Endothelial cell (in vitro differentiated cells): ENCODE results near the gene TUBA4A. TPM values are rescaled to one million over a fixed set of nuclear protein-coding genes. Genes with fewer than 3 reads are reported as not detected.
"Not testable (repeated sequence)": the region's sequence is repeated elsewhere in the genome, so short reads cannot be mapped to it uniquely, and the experiment has no call there.

Experiments
- DNase-seq: peaks from one replicate; pipeline ENCODE4 v3.0.0; 2021; ENCODE audit warnings: low spot score
- H3K27ac Mint-ChIP-seq: one replicate; pipeline ENCODE4 v1.8.0; 2021; ENCODE audit warnings: mixed read lengths, inconsistent platforms; ENCODE audit not compliant: unreplicated experiment
- H3K27me3 Mint-ChIP-seq: one replicate; pipeline ENCODE4 v1.8.0; 2021; ENCODE audit warnings: mild to moderate bottlenecking, moderate library complexity, mixed read lengths, inconsistent platforms; ENCODE audit not compliant: unreplicated experiment
- H3K36me3 Mint-ChIP-seq: one replicate; pipeline ENCODE4 v1.8.0; 2021; ENCODE audit warnings: mild to moderate bottlenecking, low read depth, mixed read lengths, inconsistent platforms; ENCODE audit not compliant: unreplicated experiment
- H3K4me1 Mint-ChIP-seq: one replicate; pipeline ENCODE4 v1.8.0; 2021; ENCODE audit warnings: mild to moderate bottlenecking, mixed read lengths, inconsistent platforms; ENCODE audit not compliant: unreplicated experiment
- H3K4me3 Mint-ChIP-seq: one replicate; pipeline ENCODE4 v1.8.0; 2021; ENCODE audit warnings: mild to moderate bottlenecking, mixed read lengths, inconsistent platforms; ENCODE audit not compliant: unreplicated experiment
- H3K9me3 Mint-ChIP-seq: one replicate; pipeline ENCODE4 v1.8.0; 2021; ENCODE audit warnings: mixed read lengths, inconsistent platforms; ENCODE audit not compliant: unreplicated experiment
- microRNA-seq: library from miRNA; unstranded; fragments of <30 nt; microRNA quantifications from one replicate; pipeline ENCODE4, GENCODE V29; 2020; ENCODE audit not compliant: unreplicated experiment
- total RNA-seq: library from RNA; stranded (reverse); fragmentation: NEBNext Ultra II Directional; extraction: Animal tissue kit (Norgen Biotek cat#: 25700); gene quantifications from one replicate; pipeline ENCODE4 v1.2.1, GENCODE V29; 2021; ENCODE audit not compliant: unreplicated experiment
- TF ChIP-seq, protein P1 (sequence below): fragments of 200-600 bp; sonication (generic); IDR thresholded peaks from one replicate; pipeline ENCODE4 v1.5.0; 2021; ENCODE audit warnings: antibody characterized with exemption; ENCODE audit not compliant: unreplicated experiment

The TUBA4A gene
- total RNA-seq, 1 donor from 2014 or later: 18.7 TPM

DNA sequence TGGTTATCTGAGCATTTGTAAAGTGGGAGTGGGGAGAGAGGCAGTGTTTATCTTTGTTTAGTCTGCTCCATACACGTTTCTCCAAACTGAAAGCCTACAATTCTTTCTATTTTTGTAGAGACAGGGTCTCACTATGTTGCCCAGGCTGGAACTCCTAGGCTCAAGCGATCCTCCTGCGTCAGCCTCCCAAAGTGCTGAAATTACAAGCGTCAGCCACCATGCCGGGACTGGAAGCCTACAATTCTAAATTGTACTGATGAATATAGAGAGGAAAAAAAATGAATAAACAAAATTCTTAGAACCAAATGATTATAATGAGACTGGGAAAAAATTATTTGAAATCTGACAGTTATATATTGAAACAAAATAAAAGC is 48.6 kb downstream of the TUBA4A start:
- Mint-ChIP-seq H3K4me3 (no peak overlapping the region), H3K9me3 (no peaks in the 10 kb centered on the region), H3K27ac (no peak overlapping the region), H3K4me1 (peaks cover 17% of the 10 kb centered on the region), H3K27me3 (peaks cover 8% of the 10 kb centered on the region), H3K36me3 (peaks cover 14% of the 10 kb centered on the region)
- TF ChIP-seq, protein P1, sequence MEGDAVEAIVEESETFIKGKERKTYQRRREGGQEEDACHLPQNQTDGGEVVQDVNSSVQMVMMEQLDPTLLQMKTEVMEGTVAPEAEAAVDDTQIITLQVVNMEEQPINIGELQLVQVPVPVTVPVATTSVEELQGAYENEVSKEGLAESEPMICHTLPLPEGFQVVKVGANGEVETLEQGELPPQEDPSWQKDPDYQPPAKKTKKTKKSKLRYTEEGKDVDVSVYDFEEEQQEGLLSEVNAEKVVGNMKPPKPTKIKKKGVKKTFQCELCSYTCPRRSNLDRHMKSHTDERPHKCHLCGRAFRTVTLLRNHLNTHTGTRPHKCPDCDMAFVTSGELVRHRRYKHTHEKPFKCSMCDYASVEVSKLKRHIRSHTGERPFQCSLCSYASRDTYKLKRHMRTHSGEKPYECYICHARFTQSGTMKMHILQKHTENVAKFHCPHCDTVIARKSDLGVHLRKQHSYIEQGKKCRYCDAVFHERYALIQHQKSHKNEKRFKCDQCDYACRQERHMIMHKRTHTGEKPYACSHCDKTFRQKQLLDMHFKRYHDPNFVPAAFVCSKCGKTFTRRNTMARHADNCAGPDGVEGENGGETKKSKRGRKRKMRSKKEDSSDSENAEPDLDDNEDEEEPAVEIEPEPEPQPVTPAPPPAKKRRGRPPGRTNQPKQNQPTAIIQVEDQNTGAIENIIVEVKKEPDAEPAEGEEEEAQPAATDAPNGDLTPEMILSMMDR: no peak
- DNase-seq: no peak

DNA sequence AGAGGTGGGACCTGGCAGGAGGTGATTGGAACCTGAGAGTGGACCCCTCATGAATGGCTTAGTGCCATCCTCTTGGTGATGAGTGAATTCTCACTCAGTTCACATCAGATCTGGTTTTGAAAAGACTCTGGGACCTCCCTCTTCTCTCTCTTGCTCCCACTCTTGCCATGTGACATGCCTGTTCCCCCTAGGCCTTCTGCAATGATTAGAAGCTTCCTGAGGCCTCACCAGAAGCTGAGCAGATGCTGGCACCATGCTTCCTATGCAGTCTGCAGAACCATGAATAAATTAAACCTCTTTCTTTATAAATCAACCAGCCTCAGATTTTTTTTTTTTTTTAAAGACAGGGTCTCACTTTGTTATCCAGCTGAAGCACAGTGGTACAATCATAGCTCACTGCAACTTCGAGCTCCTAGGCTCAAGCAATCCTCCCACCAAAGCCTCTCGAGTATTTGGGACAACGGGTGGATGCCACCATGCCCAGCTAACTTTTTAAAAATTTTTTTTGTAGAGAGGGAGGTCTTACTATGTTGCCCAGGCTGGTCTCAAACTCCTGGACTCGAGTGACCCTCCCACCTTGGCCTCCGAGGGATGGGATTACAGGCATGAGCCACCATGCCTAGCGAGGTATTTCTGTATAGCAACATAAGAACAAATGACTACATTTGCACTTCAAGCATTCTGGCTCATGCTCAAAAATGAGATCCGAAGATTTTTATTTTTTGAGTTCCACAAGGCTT is 49.1 kb downstream of the TUBA4A start:
- H3K4me1 Mint-ChIP-seq: peaks cover 17% of the 10 kb centered on the region
- DNase-seq: no peak
- H3K27ac Mint-ChIP-seq: no peak overlapping the region
- H3K36me3 Mint-ChIP-seq: peaks cover 13% of the 10 kb centered on the region
- H3K27me3 Mint-ChIP-seq: peaks cover 8% of the 10 kb centered on the region
- TF ChIP-seq, protein P1: no peak
- no peaks in the 10 kb centered on the region for H3K9me3 Mint-ChIP-seq
- H3K4me3 Mint-ChIP-seq: no peak overlapping the region

DNA sequence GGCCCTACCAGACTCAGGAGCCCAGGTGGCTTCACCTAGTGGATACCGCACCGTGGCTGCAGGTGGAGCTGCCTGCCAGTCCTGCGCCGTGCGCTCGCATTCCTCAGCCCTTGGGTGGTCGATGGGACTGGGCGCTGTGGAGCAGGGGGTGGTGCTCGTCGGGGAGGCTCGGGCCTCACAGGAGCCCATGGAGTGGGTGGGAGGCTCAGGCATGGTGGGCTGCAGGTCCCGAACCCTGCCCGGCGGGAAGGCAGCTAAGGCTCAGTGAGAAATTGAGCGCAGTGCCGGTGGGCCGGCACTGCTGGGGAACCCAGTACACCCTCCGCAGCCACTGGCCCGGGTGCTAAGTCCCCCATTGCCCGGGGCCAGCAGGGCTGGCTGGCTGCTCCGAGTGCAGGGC is 52.4 kb downstream of the TUBA4A start:
- not testable (repeated sequence) for DNase-seq, H3K9me3 Mint-ChIP-seq, H3K4me1 Mint-ChIP-seq, H3K36me3 Mint-ChIP-seq, H3K4me3 Mint-ChIP-seq, H3K27me3 Mint-ChIP-seq, H3K27ac Mint-ChIP-seq

DNA sequence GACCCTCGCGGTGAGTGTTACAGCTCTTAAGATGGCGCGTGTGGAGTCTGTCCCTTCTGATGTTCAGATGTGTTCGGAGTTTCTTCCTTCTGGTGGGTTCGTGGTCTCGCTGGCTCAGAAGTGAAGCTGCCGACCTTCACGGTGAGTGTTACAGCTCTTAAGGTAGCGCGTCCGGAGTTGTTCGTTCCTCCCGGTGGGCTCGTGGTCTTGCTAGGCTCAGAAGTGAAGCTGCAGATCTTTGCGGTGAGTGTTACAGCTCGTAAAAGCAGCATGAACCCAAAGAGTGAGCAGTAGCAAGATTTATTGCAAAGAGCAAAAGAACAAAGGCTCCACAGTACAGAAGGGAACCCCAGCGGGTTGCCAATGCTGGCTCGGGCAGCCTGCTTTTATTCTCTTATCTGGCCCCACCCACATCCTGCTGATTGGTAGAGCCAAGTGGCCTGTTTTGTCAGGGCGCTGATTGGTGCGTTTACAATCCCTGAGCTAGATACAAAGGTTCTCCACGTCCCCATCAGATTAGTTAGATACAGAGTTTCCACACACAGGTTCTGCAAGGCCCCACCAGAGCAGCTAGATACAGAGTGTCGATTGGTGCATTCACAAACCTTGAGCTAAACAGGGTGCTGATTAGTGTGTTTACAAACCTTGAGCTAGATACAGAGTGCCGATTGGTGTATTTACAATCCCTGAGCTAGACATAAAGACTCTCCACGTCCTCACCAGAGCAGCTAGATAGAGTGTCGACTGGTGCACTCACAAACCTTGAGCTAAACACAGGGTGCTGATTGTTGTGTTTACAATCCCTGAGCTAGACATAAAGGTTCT is 53.0 kb downstream of the TUBA4A start:
- H3K4me3 Mint-ChIP-seq, H3K4me1 Mint-ChIP-seq, H3K9me3 Mint-ChIP-seq, H3K36me3 Mint-ChIP-seq, H3K27me3 Mint-ChIP-seq, DNase-seq: not testable (repeated sequence)
- peak overlapping the region; percentile 42 for H3K27ac Mint-ChIP-seq

Small RNA genes lying within 50 kb of the gene (microRNA-seq; reads per million reads assigned to microRNA genes)
- not detected for gene MIR153-1

Other genes starting within 250 kb of the TUBA4A start
- gene CFAP65, start 212.4 kb downstream of the TUBA4A start, total RNA-seq: 0.59 TPM
- gene IHH, start 193.0 kb downstream of the TUBA4A start, total RNA-seq: not detected
- 11.1 TPM for gene NHEJ1, start 93.1 kb downstream of the TUBA4A start, total RNA-seq
- gene SLC23A3, start 83.9 kb downstream of the TUBA4A start, total RNA-seq: 1.7 TPM
- gene CNPPD1, start 77.0 kb downstream of the TUBA4A start, total RNA-seq: 47.1 TPM
- 90.6 TPM for gene RETREG2, start 75.6 kb downstream of the TUBA4A start, total RNA-seq
- 39.7 TPM for gene ZFAND2B, start 47.1 kb downstream of the TUBA4A start, total RNA-seq
- 11.4 TPM for gene ABCB6, start 35.0 kb downstream of the TUBA4A start, total RNA-seq
- gene ATG9A, start 24.3 kb downstream of the TUBA4A start, total RNA-seq: 48.5 TPM
- gene ANKZF1, start 24.1 kb downstream of the TUBA4A start, total RNA-seq: 43.8 TPM
- 7.3 TPM for gene GLB1L, start 8.5 kb downstream of the TUBA4A start, total RNA-seq
- gene STK16, start 8.4 kb downstream of the TUBA4A start, total RNA-seq: 29.5 TPM
- not detected for gene TUBA4B, start 675 bp downstream of the TUBA4A start, total RNA-seq
- 64.3 TPM for gene DNAJB2, start 25.4 kb upstream of the TUBA4A start, total RNA-seq
- 1.1 TPM for gene PTPRN, start 55.5 kb upstream of the TUBA4A start, total RNA-seq
- not detected for gene RESP18, start 78.8 kb upstream of the TUBA4A start, total RNA-seq
- gene DNPEP, start 134.0 kb upstream of the TUBA4A start, total RNA-seq: 49.6 TPM
- 0.10 TPM for gene DES, start 164.5 kb upstream of the TUBA4A start, total RNA-seq
- 6.1 TPM for gene SPEG, start 180.9 kb upstream of the TUBA4A start, total RNA-seq
- 30.2 TPM for gene GMPPA, start 245.0 kb upstream of the TUBA4A start, total RNA-seq